ENCODE results near the gene METTL15. TPM values are rescaled to one million over a fixed set of nuclear protein-coding genes. Genes with fewer than 3 reads are reported as not detected.

Gene METTL15
- total RNA-seq, 2 donors from 2014 or later: 8.8 to 16.8 TPM

DNA sequence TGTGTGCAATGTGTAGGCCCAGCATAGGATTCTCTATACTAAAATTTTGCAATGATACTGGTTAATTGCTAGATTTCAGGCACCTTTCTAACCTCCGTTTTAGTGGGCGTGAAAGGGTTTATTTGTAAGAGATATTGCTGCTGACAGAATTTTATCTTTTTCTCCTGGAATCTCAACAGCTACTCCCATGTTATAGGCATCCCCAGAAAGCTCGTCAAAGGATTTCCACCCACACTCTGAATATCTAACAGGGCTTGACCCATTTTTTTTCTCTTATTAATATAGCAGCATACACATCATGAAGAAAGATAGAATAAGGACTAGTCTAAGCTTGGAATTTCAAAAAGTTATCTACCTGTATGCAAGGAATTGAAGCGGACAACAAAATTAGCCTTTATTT lies 124.5 kb downstream of the METTL15 start:
- WGBS: 81% methylated on average over 4 of the region's 4 CpGs
- intact Hi-C loops (cut with DNase I): no loop called here
- TF ChIP-seq POLR2A (IDR thresholded peaks at IDR 0.05) (no peak), CTCF (IDR thresholded peaks at IDR 0.05) (no peak), POLR2AphosphoS5 (IDR thresholded peaks at IDR 0.05) (no peak)
- DNase-seq (ENCODE audit: low spot score): no peak
- Histone ChIP-seq H3K4me1 (replicated peaks) (no peaks in the 10 kb centered on the region), H3K4me3 (no peak overlapping the region), H3K36me3 (no peaks in the 10 kb centered on the region), H3K9me3 (no peaks in the 10 kb centered on the region), H3K27ac (no peak overlapping the region), H3K27me3 (replicated peaks; ENCODE audit: insufficient read depth) (no peaks in the 10 kb centered on the region)

- Histone ChIP-seq H3K27me3 (replicated peaks; ENCODE audit: insufficient read depth) (no peaks in the 10 kb centered on the region), H3K36me3 (no peaks in the 10 kb centered on the region), H3K4me3 (no peak overlapping the region), H3K27ac (no peak overlapping the region), H3K4me1 (replicated peaks) (no peaks in the 10 kb centered on the region), H3K9me3 (no peaks in the 10 kb centered on the region)
- no peak for DNase-seq (ENCODE audit: low spot score)
- TF ChIP-seq POLR2AphosphoS5 (IDR thresholded peaks at IDR 0.05) (no peak), CTCF (IDR thresholded peaks at IDR 0.05) (no peak), POLR2A (IDR thresholded peaks at IDR 0.05) (no peak)
- intact Hi-C loops (cut with DNase I): no loop called here
Observed at GRCh38 chr11:28241760-28242159, 133.6 kb downstream of the METTL15 start.

DNA sequence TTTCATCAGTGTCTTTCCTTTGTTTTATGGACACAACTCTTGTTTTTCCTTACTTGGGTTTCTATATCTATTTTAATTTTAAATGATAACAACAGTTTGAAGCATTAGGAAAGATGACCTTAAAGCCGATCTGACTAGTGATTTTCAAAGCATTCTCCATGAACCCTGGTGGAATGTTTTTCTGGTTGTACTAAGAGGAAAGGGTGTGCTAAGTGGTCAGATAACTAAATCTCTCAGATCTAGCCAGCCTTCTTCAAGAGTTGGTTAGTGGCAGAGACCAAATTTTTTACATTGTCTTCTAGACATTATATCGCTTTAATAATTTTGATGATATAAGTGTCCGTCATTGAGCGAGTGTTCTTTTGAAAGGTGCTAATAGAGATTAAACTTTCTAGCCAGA lies 134.4 kb downstream of the METTL15 start:
- Histone ChIP-seq H3K36me3 (no peaks in the 10 kb centered on the region), H3K4me1 (replicated peaks) (no peaks in the 10 kb centered on the region), H3K4me3 (no peak overlapping the region), H3K9me3 (no peaks in the 10 kb centered on the region), H3K27ac (no peak overlapping the region), H3K27me3 (replicated peaks; ENCODE audit: insufficient read depth) (no peaks in the 10 kb centered on the region)
- WGBS: 96% methylated on average over 4 of the region's 4 CpGs
- TF ChIP-seq CTCF (IDR thresholded peaks at IDR 0.05) (no peak), POLR2A (IDR thresholded peaks at IDR 0.05) (no peak), POLR2AphosphoS5 (IDR thresholded peaks at IDR 0.05) (no peak)
- intact Hi-C loops (cut with DNase I): no loop called here
- no peak for DNase-seq (ENCODE audit: low spot score)

DNA sequence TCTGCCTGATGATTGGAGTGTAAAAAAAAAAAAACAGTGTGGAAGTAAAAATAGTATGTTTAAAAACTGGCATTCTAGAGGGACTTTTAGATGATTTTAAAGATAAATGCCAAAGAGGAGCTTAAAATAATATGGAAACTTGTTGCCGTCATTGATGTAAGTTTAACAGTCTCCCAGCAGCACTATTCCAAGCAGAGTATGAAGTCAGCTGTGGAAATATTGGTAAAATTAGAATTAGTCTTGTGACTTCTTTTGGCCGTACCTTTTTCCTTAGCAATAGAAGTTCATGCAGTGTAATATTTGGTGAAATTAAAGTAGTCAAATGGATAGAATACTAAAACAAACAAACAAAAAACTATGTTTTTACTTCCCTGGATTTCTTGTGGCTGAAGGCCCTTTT lies 134.9 kb downstream of the METTL15 start:
- H3K4me1 ChIP-seq (replicated peaks): no peaks in the 10 kb centered on the region
- H3K27ac ChIP-seq: no peak overlapping the region
- H3K4me3 ChIP-seq: no peak overlapping the region
- H3K27me3 ChIP-seq (replicated peaks; ENCODE audit: insufficient read depth): no peaks in the 10 kb centered on the region
- WGBS: 88% methylated on average over 2 of the region's 2 CpGs
- DNase-seq (ENCODE audit: low spot score): no peak
- no peaks in the 10 kb centered on the region for H3K36me3 ChIP-seq
- TF ChIP-seq POLR2A (IDR thresholded peaks at IDR 0.05) (no peak), CTCF (IDR thresholded peaks at IDR 0.05) (no peak)
- no peaks in the 10 kb centered on the region for H3K9me3 ChIP-seq
- intact Hi-C loops (cut with DNase I): no loop called here

DNA sequence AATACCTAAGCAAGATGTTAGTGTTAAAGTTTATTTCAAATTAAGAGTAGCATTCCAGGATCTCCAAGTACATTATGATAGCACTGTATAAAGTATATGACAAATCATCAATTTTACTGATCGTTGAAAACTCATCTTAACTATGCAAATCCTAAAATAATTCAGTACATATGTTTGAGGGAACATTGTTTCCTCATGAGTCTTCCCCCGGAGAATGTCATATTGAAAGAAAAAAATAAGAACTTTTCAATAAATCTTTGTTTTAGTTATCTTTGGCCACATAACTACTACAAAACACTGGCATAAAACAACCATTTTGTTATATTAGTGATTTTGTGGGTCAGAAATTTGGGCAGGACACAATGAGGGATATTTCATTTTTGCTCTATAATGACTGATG lies 135.4 kb downstream of the METTL15 start:
- H3K27ac ChIP-seq: no peak overlapping the region
- H3K9me3 ChIP-seq: no peaks in the 10 kb centered on the region
- no peaks in the 10 kb centered on the region for H3K27me3 ChIP-seq (replicated peaks; ENCODE audit: insufficient read depth)
- no peaks in the 10 kb centered on the region for H3K36me3 ChIP-seq
- TF ChIP-seq POLR2A (IDR thresholded peaks at IDR 0.05) (no peak), CTCF (IDR thresholded peaks at IDR 0.05) (no peak), POLR2AphosphoS5 (IDR thresholded peaks at IDR 0.05) (no peak)
- H3K4me3 ChIP-seq: no peak overlapping the region
- DNase-seq (ENCODE audit: low spot score): no peak
- H3K4me1 ChIP-seq (replicated peaks): no peaks in the 10 kb centered on the region
- intact Hi-C loops (cut with DNase I): no loop called here
- WGBS: 80% methylated on average over 2 of the region's 2 CpGs

Measured in prostate gland (tissue), 2 donors.